ENCODE measurements around the gene CDH23.
A peak's percentile ranks its signal among the peaks of the same experiment; 100 is the strongest.

Gene CDH23

GRCh38 chr10:71625445-71626175, 228.9 kb downstream of the CDH23 start:
- TF ChIP-seq CTCF (IDR thresholded peaks at IDR 0.05) = no peak
- Mint-ChIP-seq H3K9me3 (no peaks in the 10 kb centered on the region), H3K27me3 (ENCODE audit: low read depth, poor library complexity) (peaks cover 38% of the 10 kb centered on the region), H3K36me3 (ENCODE audit: low read depth) (no peaks in the 10 kb centered on the region), H3K4me3 (no peak overlapping the region), H3K4me1 (peaks cover 65% of the 10 kb centered on the region), H3K27ac (no peak overlapping the region)
- no peak for DNase-seq

- no peaks in the 10 kb centered on the region for H3K9me3 Mint-ChIP-seq
- no peak for TF ChIP-seq CTCF (IDR thresholded peaks at IDR 0.05)
- H3K27me3 Mint-ChIP-seq (ENCODE audit: low read depth, poor library complexity) = peaks cover 30% of the 10 kb centered on the region
- no peak overlapping the region for H3K27ac Mint-ChIP-seq
- H3K4me3 Mint-ChIP-seq = no peak overlapping the region
- H3K4me1 Mint-ChIP-seq = peaks cover 61% of the 10 kb centered on the region
- no peak for DNase-seq
- H3K36me3 Mint-ChIP-seq (ENCODE audit: low read depth) = no peaks in the 10 kb centered on the region
Measured at GRCh38 chr10:71627230-71627939, 230.7 kb downstream of the CDH23 start.

- H3K27ac Mint-ChIP-seq = no peak overlapping the region
- DNase-seq = no peak
- no peaks in the 10 kb centered on the region for H3K36me3 Mint-ChIP-seq (ENCODE audit: low read depth)
- peaks cover 61% of the 10 kb centered on the region for H3K4me1 Mint-ChIP-seq
- H3K27me3 Mint-ChIP-seq (ENCODE audit: low read depth, poor library complexity) = peaks cover 32% of the 10 kb centered on the region
- no peaks in the 10 kb centered on the region for H3K9me3 Mint-ChIP-seq
- no peak for TF ChIP-seq CTCF (IDR thresholded peaks at IDR 0.05)
- no peak overlapping the region for H3K4me3 Mint-ChIP-seq
Measured at GRCh38 chr10:71627956-71628355, 231.2 kb downstream of the CDH23 start.

GRCh38 chr10:71629131-71629530, 232.4 kb downstream of the CDH23 start:
- Mint-ChIP-seq H3K4me1 (peaks cover 60% of the 10 kb centered on the region), H3K36me3 (ENCODE audit: low read depth) (no peaks in the 10 kb centered on the region), H3K27ac (no peak overlapping the region), H3K9me3 (no peaks in the 10 kb centered on the region), H3K4me3 (no peak overlapping the region), H3K27me3 (ENCODE audit: low read depth, poor library complexity) (peaks cover 38% of the 10 kb centered on the region)
- TF ChIP-seq CTCF (IDR thresholded peaks at IDR 0.05) = no peak
- no peak for DNase-seq

- no peak overlapping the region for H3K4me3 Mint-ChIP-seq
- peaks cover 70% of the 10 kb centered on the region for H3K4me1 Mint-ChIP-seq
- H3K9me3 Mint-ChIP-seq = no peaks in the 10 kb centered on the region
- TF ChIP-seq CTCF (IDR thresholded peaks at IDR 0.05) = no peak
- DNase-seq = no peak
- H3K27ac Mint-ChIP-seq = peak overlapping the region; percentile 66
- H3K36me3 Mint-ChIP-seq (ENCODE audit: low read depth) = no peaks in the 10 kb centered on the region
- peaks cover 43% of the 10 kb centered on the region for H3K27me3 Mint-ChIP-seq (ENCODE audit: low read depth, poor library complexity)
Measured at GRCh38 chr10:71630168-71630567, 233.4 kb downstream of the CDH23 start.
